Glutamatergic neuron (in vitro differentiated cells): ENCODE results near the gene TEKTIP1. TPM values are rescaled to one million over a fixed set of nuclear protein-coding genes. Genes with fewer than 3 reads are reported as not detected.
A peak's percentile ranks its signal among the peaks of the same experiment; 100 is the strongest.

Source experiments
- DNase-seq: peaks from one replicate; pipeline ENCODE4 v3.0.0; 2022
- H3K27ac Mint-ChIP-seq: one replicate; pipeline ENCODE4 v1.8.0; 2020; ENCODE audit warnings: mild to moderate bottlenecking, mixed read lengths, inconsistent platforms; ENCODE audit not compliant: unreplicated experiment
- H3K27me3 Mint-ChIP-seq: one replicate; pipeline ENCODE4 v1.8.0; 2020; ENCODE audit warnings: mild to moderate bottlenecking, moderate library complexity, mixed read lengths, inconsistent platforms; ENCODE audit not compliant: unreplicated experiment
- H3K36me3 Mint-ChIP-seq: one replicate; pipeline ENCODE4 v1.8.0; 2020; ENCODE audit warnings: mild to moderate bottlenecking, mixed read lengths, inconsistent platforms; ENCODE audit not compliant: unreplicated experiment
- H3K4me1 Mint-ChIP-seq: one replicate; pipeline ENCODE4 v1.8.0; 2020; ENCODE audit warnings: mild to moderate bottlenecking, low read depth, mixed read lengths, inconsistent platforms; ENCODE audit not compliant: unreplicated experiment
- H3K4me3 Mint-ChIP-seq: one replicate; pipeline ENCODE4 v1.8.0; 2020; ENCODE audit warnings: mild to moderate bottlenecking, mixed read lengths, inconsistent platforms; ENCODE audit not compliant: unreplicated experiment
- H3K9me3 Mint-ChIP-seq: one replicate; pipeline ENCODE4 v1.8.0; 2020; ENCODE audit warnings: mild to moderate bottlenecking, moderate library complexity, mixed read lengths, inconsistent platforms; ENCODE audit not compliant: unreplicated experiment
- CTCF ChIP-seq: fragments of 200-600 bp; sonication (generic); IDR thresholded peaks from one replicate; pipeline ENCODE4 v1.5.0; 2021; ENCODE audit not compliant: partially characterized antibody, unreplicated experiment
- total RNA-seq: library from RNA; stranded (reverse); fragmentation: NEBNext Ultra II Directional; extraction: Animal tissue kit (Norgen Biotek cat#: 25700); gene quantifications from one replicate; pipeline ENCODE4 v1.2.1, GENCODE V29; 2021; ENCODE audit not compliant: unreplicated experiment

The TEKTIP1 gene
- total RNA-seq, 1 donor from 2014 or later = 2.5 TPM

- Mint-ChIP-seq H3K4me1 (peaks cover 13% of the 10 kb centered on the region), H3K4me3 (no peak overlapping the region), H3K27ac (peak overlapping the region; percentile 80), H3K36me3 (peaks cover 4% of the 10 kb centered on the region), H3K9me3 (peaks cover 16% of the 10 kb centered on the region), H3K27me3 (peaks cover 10% of the 10 kb centered on the region)
- TF ChIP-seq CTCF = no peak
- DNase-seq = no peak
Measured at GRCh38 chr19:3537438-3538240, 1.3 kb upstream of the TEKTIP1 start.

- no peak for TF ChIP-seq CTCF
- H3K27ac Mint-ChIP-seq = peak overlapping the region; percentile 80
- peaks cover 4% of the 10 kb centered on the region for H3K36me3 Mint-ChIP-seq
- peaks cover 16% of the 10 kb centered on the region for H3K9me3 Mint-ChIP-seq
- H3K4me3 Mint-ChIP-seq = no peak overlapping the region
- no peak for DNase-seq
- H3K27me3 Mint-ChIP-seq = peaks cover 10% of the 10 kb centered on the region
- H3K4me1 Mint-ChIP-seq = peaks cover 13% of the 10 kb centered on the region
Measured at GRCh38 chr19:3538258-3538929, 580 bp upstream of the TEKTIP1 start.

- no peak for DNase-seq
- Mint-ChIP-seq H3K36me3 (no peaks in the 10 kb centered on the region), H3K27ac (peak overlapping the region; percentile 11), H3K27me3 (peaks cover 10% of the 10 kb centered on the region), H3K4me1 (peaks cover 10% of the 10 kb centered on the region), H3K4me3 (no peak overlapping the region), H3K9me3 (peaks cover 13% of the 10 kb centered on the region)
- no peak for TF ChIP-seq CTCF
Measured at GRCh38 chr19:3539756-3540118, 763 bp downstream of the TEKTIP1 start.

GRCh38 chr19:3543150-3544057 is 4.4 kb downstream of the TEKTIP1 start:
- Mint-ChIP-seq H3K27me3 (peaks cover 5% of the 10 kb centered on the region), H3K9me3 (peaks cover 13% of the 10 kb centered on the region), H3K27ac (no peak overlapping the region), H3K36me3 (no peaks in the 10 kb centered on the region), H3K4me1 (peaks cover 2% of the 10 kb centered on the region), H3K4me3 (no peak overlapping the region)
- TF ChIP-seq CTCF = no peak
- no peak for DNase-seq
